GM23338 (cell line): Measurements from ENCODE around the gene MORC4.

Source experiments
- CREB1 ChIP-seq: fragments of 250-450 bp; sonication (Bioruptor Pico); IDR thresholded peaks from 2 replicates; pipeline ENCODE4 v1.5.0; 2020; ENCODE audit warnings: low read depth, mild to moderate bottlenecking, moderate library complexity
- CTCF ChIP-seq, 2 experiments: fragments of 200-600 bp in 1 of 2; sonication (generic) in 1 of 2; conservative IDR thresholded peaks; 2 replicates each; pipeline versions ENCODE4 v1.5.1 to v1.6.1; 2016 to 2017; ENCODE audit warnings: antibody characterized with exemption in 2 of 2, low read depth in 2 of 2, mild to moderate bottlenecking in 2 of 2, moderate library complexity in 1 of 2
- ETS1 ChIP-seq: IDR thresholded peaks from 2 replicates; pipeline ENCODE4 v1.6.1; 2016; ENCODE audit warnings: antibody characterized with exemption
- EZH2 ChIP-seq: fragments of 200-600 bp; sonication (generic); IDR thresholded peaks from one replicate; pipeline ENCODE4 v1.8.0; 2017; ENCODE audit warnings: antibody characterized with exemption, mild to moderate bottlenecking, low read depth; ENCODE audit not compliant: unreplicated experiment
- EZH2phosphoT487 ChIP-seq: fragments of 200-600 bp; sonication (generic); IDR thresholded peaks from one replicate; pipeline ENCODE4 v1.8.1; 2018; ENCODE audit warnings: antibody characterized with exemption; ENCODE audit not compliant: unreplicated experiment
- POLR2AphosphoS5 ChIP-seq: IDR thresholded peaks from 2 replicates; pipeline ENCODE4 v1.6.1; 2016; ENCODE audit warnings: antibody characterized with exemption, low read depth
- REST ChIP-seq: IDR thresholded peaks from one replicate; pipeline ENCODE4 v1.6.1; 2018; ENCODE audit warnings: antibody characterized with exemption; ENCODE audit not compliant: unreplicated experiment
- STAT1 ChIP-seq: IDR thresholded peaks from one replicate; pipeline ENCODE4 v1.6.1; 2016; ENCODE audit warnings: antibody characterized with exemption; ENCODE audit not compliant: unreplicated experiment
- ZNF331 ChIP-seq: fragments of 250-450 bp; sonication (Bioruptor Pico); IDR thresholded peaks from 2 replicates; pipeline ENCODE4 v1.5.0; 2020; ENCODE audit warnings: low read depth, mild to moderate bottlenecking, moderate library complexity
- ZNF462 ChIP-seq: fragments of 250-450 bp; sonication (Bioruptor Pico); IDR thresholded peaks from 2 replicates; pipeline ENCODE4 v1.5.0; 2020; ENCODE audit warnings: mild to moderate bottlenecking, moderate library complexity

- TF ChIP-seq CTCF (conservative IDR thresholded peaks at IDR 0.05; ENCODE audit: low read depth in 2 of 2) (no peak), POLR2AphosphoS5 (no peak), EZH2phosphoT487 (no peak), CREB1 (CRISPR knock-in tag) (no peak), EZH2 (no peak), ZNF331 (CRISPR knock-in tag) (no peak), ZNF462 (CRISPR knock-in tag) (no peak), ETS1 (no peak), STAT1 (no peak), REST (no peak)
Measured at GRCh38 chrX:106897259-106897658, 102.8 kb downstream of the MORC4 start.
